ENCODE results near the gene PRPF40A. TPM values are rescaled to one million over a fixed set of nuclear protein-coding genes. Genes with fewer than 3 reads are reported as not detected.
A peak's percentile ranks its signal among the peaks of the same experiment; 100 is the strongest.

PRPF40A gene
- total RNA-seq, 1 donor from 2014 or later: 132 TPM

- no peak overlapping the region for H3K27ac Mint-ChIP-seq
Observed at GRCh38 chr2:152637251-152637650, 80.0 kb downstream of the PRPF40A start.

GRCh38 chr2:152635635-152636298 is 81.5 kb downstream of the PRPF40A start:
- Mint-ChIP-seq H3K4me3 (ENCODE audit: low read depth) (no peak overlapping the region), H3K27ac (no peak overlapping the region), H3K4me1 (ENCODE audit: low read depth) (peaks cover 10% of the 10 kb centered on the region), H3K27me3 (no peaks in the 10 kb centered on the region), H3K9me3 (ENCODE audit: low read depth) (no peaks in the 10 kb centered on the region), H3K36me3 (ENCODE audit: insufficient read depth) (peaks cover 13% of the 10 kb centered on the region)
- TF ChIP-seq CTCF (IDR thresholded peaks at IDR 0.05; ENCODE audit: unreplicated experiment): peak; percentile 96
- peak; percentile 72 for DNase-seq (ENCODE audit: low spot score, unreplicated experiment)

More at GRCh38 chr2:152637251-152637650, 80.0 kb downstream of the PRPF40A start:
- H3K4me3 Mint-ChIP-seq (ENCODE audit: low read depth): no peak overlapping the region
- peaks cover 21% of the 10 kb centered on the region for H3K36me3 Mint-ChIP-seq (ENCODE audit: insufficient read depth)
- no peaks in the 10 kb centered on the region for H3K4me1 Mint-ChIP-seq (ENCODE audit: low read depth)
- DNase-seq (ENCODE audit: low spot score, unreplicated experiment): no peak
- no peak for TF ChIP-seq CTCF (IDR thresholded peaks at IDR 0.05; ENCODE audit: unreplicated experiment)
- H3K27me3 Mint-ChIP-seq: no peaks in the 10 kb centered on the region
- no peaks in the 10 kb centered on the region for H3K9me3 Mint-ChIP-seq (ENCODE audit: low read depth)

- Mint-ChIP-seq H3K27me3 (no peaks in the 10 kb centered on the region), H3K36me3 (ENCODE audit: insufficient read depth) (peaks cover 18% of the 10 kb centered on the region), H3K27ac (no peak overlapping the region), H3K4me1 (ENCODE audit: low read depth) (peaks cover 12% of the 10 kb centered on the region), H3K9me3 (ENCODE audit: low read depth) (no peaks in the 10 kb centered on the region), H3K4me3 (ENCODE audit: low read depth) (no peak overlapping the region)
- DNase-seq (ENCODE audit: low spot score, unreplicated experiment): no peak
- TF ChIP-seq CTCF (IDR thresholded peaks at IDR 0.05; ENCODE audit: unreplicated experiment): no peak
Observed at GRCh38 chr2:152632736-152633135, 84.5 kb downstream of the PRPF40A start.

GRCh38 chr2:152630466-152630865 is 86.8 kb downstream of the PRPF40A start:
- no peak overlapping the region for H3K4me3 Mint-ChIP-seq (ENCODE audit: low read depth)
- H3K36me3 Mint-ChIP-seq (ENCODE audit: insufficient read depth): peaks cover 23% of the 10 kb centered on the region

GRCh38 chr2:152629202-152629601 is 88.1 kb downstream of the PRPF40A start:
- Mint-ChIP-seq H3K36me3 (ENCODE audit: insufficient read depth) (peaks cover 26% of the 10 kb centered on the region), H3K27me3 (no peaks in the 10 kb centered on the region), H3K4me1 (ENCODE audit: low read depth) (peaks cover 19% of the 10 kb centered on the region)

More at GRCh38 chr2:152630466-152630865, 86.8 kb downstream of the PRPF40A start:
- no peaks in the 10 kb centered on the region for H3K27me3 Mint-ChIP-seq
- H3K27ac Mint-ChIP-seq: no peak overlapping the region
- DNase-seq (ENCODE audit: low spot score, unreplicated experiment): no peak
- H3K4me1 Mint-ChIP-seq (ENCODE audit: low read depth): peaks cover 19% of the 10 kb centered on the region
- no peaks in the 10 kb centered on the region for H3K9me3 Mint-ChIP-seq (ENCODE audit: low read depth)
- TF ChIP-seq CTCF (IDR thresholded peaks at IDR 0.05; ENCODE audit: unreplicated experiment): no peak

More at GRCh38 chr2:152629202-152629601, 88.1 kb downstream of the PRPF40A start:
- DNase-seq (ENCODE audit: low spot score, unreplicated experiment): no peak
- no peak overlapping the region for H3K27ac Mint-ChIP-seq
- H3K4me3 Mint-ChIP-seq (ENCODE audit: low read depth): no peak overlapping the region
- TF ChIP-seq CTCF (IDR thresholded peaks at IDR 0.05; ENCODE audit: unreplicated experiment): no peak
- H3K9me3 Mint-ChIP-seq (ENCODE audit: low read depth): no peaks in the 10 kb centered on the region

Data from progenitor cell of endocrine pancreas (in vitro differentiated cells).